ENCODE data around the gene RMND1.

GRCh38 chr6:151488226-151488625 is 36.3 kb upstream of the RMND1 start:
- TF ChIP-seq CTCF (IDR thresholded peaks at IDR 0.05), result no peak
- TF ChIP-seq ZFX (IDR thresholded peaks at IDR 0.05; ENCODE audit: borderline replicate concordance), result no peak
